ENCODE measurements around the gene DDX60.
"Not testable (repeated sequence)": the region's sequence is repeated elsewhere in the genome, so short reads cannot be mapped to it uniquely, and the experiment has no call there.

DDX60 gene

DNA sequence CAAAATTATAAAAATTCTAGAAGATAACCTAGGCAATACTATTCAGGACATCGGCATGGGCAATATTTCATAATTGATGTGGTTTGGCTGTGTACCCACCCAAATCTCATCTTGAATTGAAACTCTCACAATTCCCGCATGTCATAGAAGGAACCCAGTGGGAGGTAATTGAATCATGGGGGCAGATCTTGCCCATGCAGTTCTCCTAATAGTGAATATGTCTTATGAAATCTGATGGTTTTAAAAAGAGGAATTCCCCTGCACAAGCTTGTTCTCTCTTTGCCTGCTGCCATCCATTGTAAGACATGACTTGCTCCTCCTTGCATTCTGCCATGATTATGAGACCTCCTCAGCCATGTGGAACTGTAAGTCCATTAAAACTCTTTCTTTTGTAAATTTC, 77.7 kb downstream of the DDX60 start:
- Histone ChIP-seq H3K4me2 (no peak overlapping the region), H3K36me3 (peaks cover 3 to 39% (median 19%) of the 10 kb centered on the region in 11 experiments; a peak in 17 of 22 replicates), H3K9me3 (replicated peaks in 1 of 11) (peaks cover 33 to 42% (median 35%) of the 10 kb centered on the region in 11 experiments), H3K4me3 (no peak overlapping the region), H3K4me1 (no peaks in the 10 kb centered on the region), H3K27me3 (no peaks in the 10 kb centered on the region), H4K20me1 (no peaks in the 10 kb centered on the region), H3K9ac (no peak overlapping the region), H3K27ac (no peak overlapping the region)
- TF ChIP-seq Cebpa-rat (IDR thresholded peaks at IDR 0.05) = no peak

DNA sequence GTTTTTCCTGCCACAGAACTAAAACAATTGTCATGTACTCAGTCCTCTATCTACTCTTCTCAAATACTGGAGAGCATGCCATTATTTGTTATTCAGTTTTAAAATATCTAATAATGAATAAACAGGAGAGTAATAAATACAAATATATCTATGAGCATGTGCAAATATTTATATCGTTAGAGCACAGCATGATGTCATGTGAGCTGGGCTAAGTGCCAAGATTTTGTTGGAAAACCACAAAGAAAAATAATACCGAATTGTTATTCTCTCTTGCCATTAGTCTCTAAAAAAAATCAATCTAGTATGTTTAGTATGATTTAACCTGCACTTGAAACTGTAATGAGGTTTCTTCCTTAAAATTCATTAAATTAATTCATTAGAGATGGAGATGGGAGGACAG, 97.3 kb downstream of the DDX60 start:
- Histone ChIP-seq H4K20me1 (no peaks in the 10 kb centered on the region), H3K27me3 (no peaks in the 10 kb centered on the region), H3K36me3 (peaks cover 0 to 26% (median 0%) of the 10 kb centered on the region in 11 experiments; a peak in 7 of 22 replicates), H3K4me1 (no peaks in the 10 kb centered on the region), H3K9ac (no peak overlapping the region), H3K4me3 (no peak overlapping the region), H3K4me2 (no peak overlapping the region), H3K9me3 (replicated peaks in 1 of 11) (no peaks in the 10 kb centered on the region), H3K27ac (no peak overlapping the region)
- no peak for TF ChIP-seq Cebpa-rat (IDR thresholded peaks at IDR 0.05)

- Histone ChIP-seq H3K27ac (no peak overlapping the region), H3K9ac (no peak overlapping the region), H3K27me3 (no peaks in the 10 kb centered on the region), H3K36me3 (peaks cover 0 to 26% (median 0%) of the 10 kb centered on the region in 11 experiments; a peak in 7 of 22 replicates), H3K4me3 (no peak overlapping the region), H3K9me3 (replicated peaks in 1 of 11) (no peaks in the 10 kb centered on the region), H4K20me1 (no peaks in the 10 kb centered on the region), H3K4me2 (no peak overlapping the region), H3K4me1 (no peaks in the 10 kb centered on the region)
- no peak for TF ChIP-seq Cebpa-rat (IDR thresholded peaks at IDR 0.05)
Measured at GRCh38 chr4:168220893-168221292, 97.7 kb downstream of the DDX60 start.

DNA sequence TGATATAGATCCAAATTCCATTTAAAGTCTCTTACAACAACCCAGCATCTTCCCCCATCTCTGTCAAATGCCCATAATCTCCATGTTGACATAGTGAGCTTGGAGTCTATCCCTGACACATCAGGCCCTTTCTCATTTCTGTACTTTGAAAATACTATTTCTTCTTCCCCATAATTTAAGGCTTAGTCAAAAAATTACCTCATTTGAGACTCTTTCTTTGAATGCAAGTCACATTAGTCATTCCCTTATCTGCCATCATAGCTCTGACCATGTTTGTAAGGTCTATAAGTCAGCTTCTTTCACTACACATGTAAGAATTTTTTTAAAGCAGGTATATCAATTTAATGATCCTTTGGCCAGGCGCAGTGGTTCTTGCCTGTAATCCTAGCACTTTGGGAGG, 99.9 kb downstream of the DDX60 start:
- H3K4me1 ChIP-seq = no peaks in the 10 kb centered on the region

GRCh38 chr4:168213511-168213910, 105.0 kb downstream of the DDX60 start:
- not testable (repeated sequence) for H3K9me3 ChIP-seq (replicated peaks in 1 of 11); H3K4me3 ChIP-seq; H3K4me1 ChIP-seq; H3K27me3 ChIP-seq; H3K27ac ChIP-seq; H4K20me1 ChIP-seq; H3K4me2 ChIP-seq; H3K9ac ChIP-seq
- H3K36me3 ChIP-seq = peaks cover 0 to 12% (median 0%) of the 10 kb centered on the region in 11 experiments; a peak in 1 of 22 replicates

More for the DNA sequence above, 99.9 kb downstream of the DDX60 start:
- H3K27ac ChIP-seq = no peak overlapping the region
- H3K4me3 ChIP-seq = no peak overlapping the region
- no peaks in the 10 kb centered on the region for H3K9me3 ChIP-seq (replicated peaks in 1 of 11)
- TF ChIP-seq Cebpa-rat (IDR thresholded peaks at IDR 0.05) = no peak
- no peaks in the 10 kb centered on the region for H3K27me3 ChIP-seq
- no peak overlapping the region for H3K9ac ChIP-seq
- no peaks in the 10 kb centered on the region for H4K20me1 ChIP-seq
- H3K4me2 ChIP-seq = no peak overlapping the region
- H3K36me3 ChIP-seq = peaks cover 0 to 21% (median 0%) of the 10 kb centered on the region in 11 experiments; a peak in 7 of 22 replicates

- Histone ChIP-seq H3K27ac (no peak overlapping the region), H3K9ac (no peak overlapping the region), H3K4me2 (no peak overlapping the region), H3K4me1 (no peaks in the 10 kb centered on the region), H3K27me3 (no peaks in the 10 kb centered on the region), H3K36me3 (peaks cover 0 to 6% (median 0%) of the 10 kb centered on the region in 11 experiments; a peak in 1 of 22 replicates), H3K9me3 (replicated peaks in 1 of 11) (peaks cover 0 to 3% (median 0%) of the 10 kb centered on the region in 11 experiments; a peak in 2 of 22 replicates), H3K4me3 (no peak overlapping the region), H4K20me1 (no peaks in the 10 kb centered on the region)
- TF ChIP-seq Cebpa-rat (IDR thresholded peaks at IDR 0.05) = no peak
Measured at GRCh38 chr4:168212656-168213055, 105.9 kb downstream of the DDX60 start.

- Histone ChIP-seq H3K27ac (no peak overlapping the region), H3K27me3 (no peaks in the 10 kb centered on the region), H3K4me3 (no peak overlapping the region), H3K9me3 (replicated peaks in 1 of 11) (peaks cover 13 to 26% (median 14%) of the 10 kb centered on the region in 11 experiments), H3K36me3 (0 out of 22 replicates have a peak, but pooled peaks cover 0 to 2% (median 0%) of the 10 kb centered on the region in 11 experiments), H4K20me1 (no peaks in the 10 kb centered on the region), H3K9ac (no peak overlapping the region), H3K4me1 (no peaks in the 10 kb centered on the region), H3K4me2 (no peak overlapping the region)
- no peak for TF ChIP-seq Cebpa-rat (IDR thresholded peaks at IDR 0.05)
Measured at GRCh38 chr4:168208957-168209614, 109.5 kb downstream of the DDX60 start.

- no peak for TF ChIP-seq Cebpa-rat (IDR thresholded peaks at IDR 0.05)
- Histone ChIP-seq H4K20me1 (no peaks in the 10 kb centered on the region), H3K27me3 (no peaks in the 10 kb centered on the region)
Measured at GRCh38 chr4:168203233-168203911, 115.2 kb downstream of the DDX60 start.

DNA sequence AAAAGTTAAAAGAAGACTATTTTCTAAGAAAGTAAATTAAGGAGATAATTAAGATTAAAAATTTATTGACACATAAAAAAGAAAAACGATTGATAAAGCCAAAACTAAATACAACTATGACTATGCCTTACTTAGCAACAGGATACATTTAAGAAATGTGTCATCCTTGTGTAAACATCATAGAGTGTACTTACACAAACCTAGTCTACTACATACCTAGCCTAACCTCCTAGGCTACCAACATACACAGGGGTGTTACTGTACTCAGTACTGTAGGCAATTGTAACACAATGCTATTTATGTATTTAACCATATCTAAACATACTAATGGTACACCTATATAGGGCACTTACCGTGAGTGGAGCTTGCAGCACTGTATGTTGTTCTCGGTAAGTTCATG, 117.9 kb downstream of the DDX60 start:
- Histone ChIP-seq H3K36me3 (peaks cover 0 to 13% (median 0%) of the 10 kb centered on the region in 11 experiments; a peak in 5 of 22 replicates), H3K4me1 (no peaks in the 10 kb centered on the region), H3K27me3 (no peaks in the 10 kb centered on the region), H4K20me1 (no peaks in the 10 kb centered on the region), H3K27ac (no peak overlapping the region), H3K9ac (no peak overlapping the region), H3K9me3 (replicated peaks in 1 of 11) (peaks cover 32 to 38% (median 35%) of the 10 kb centered on the region in 11 experiments), H3K4me3 (no peak overlapping the region), H3K4me2 (no peak overlapping the region)
- TF ChIP-seq Cebpa-rat (IDR thresholded peaks at IDR 0.05) = no peak

More at GRCh38 chr4:168203233-168203911, 115.2 kb downstream of the DDX60 start:
- Histone ChIP-seq H3K36me3 (peaks cover 0 to 13% (median 0%) of the 10 kb centered on the region in 11 experiments; a peak in 5 of 22 replicates), H3K27ac (no peak overlapping the region), H3K9ac (no peak overlapping the region), H3K4me3 (peak overlapping the region in 1 of 10 experiments; percentile 12; a peak in 2 of 20 replicates), H3K4me2 (no peak overlapping the region), H3K9me3 (replicated peaks in 1 of 11) (peaks cover 32 to 45% (median 36%) of the 10 kb centered on the region in 11 experiments), H3K4me1 (no peaks in the 10 kb centered on the region)

Data from BLaER1 treated with 17β-estradiol and CSF1 and Interleukin-3, amounts not matched to agents 10 nM and 100 nM (cell line).